K562 (cell line): Measurements from ENCODE around the gene VPS16. TPM values are rescaled to one million over a fixed set of nuclear protein-coding genes. Genes with fewer than 3 reads are reported as not detected.
A peak's percentile ranks its signal among the peaks of the same experiment; 100 is the strongest.

ENCODE experiments used
- BCOR ChIP-seq: fragments of 450-650 bp; IDR thresholded peaks from 2 replicates; pipeline ENCODE4 v1.6.1; 2016
- CHD2 ChIP-seq: IDR thresholded peaks from 2 replicates; pipeline ENCODE4 v1.6.1; 2011; ENCODE audit warnings: low read depth, low read length
- E2F3 ChIP-seq: fragments of 250-450 bp; sonication (Bioruptor Pico); IDR thresholded peaks from 2 replicates; pipeline ENCODE4 v1.4.0; 2020; ENCODE audit warnings: mild to moderate bottlenecking
- FOS ChIP-seq: IDR thresholded peaks from 3 replicates; pipeline ENCODE4 v1.6.1; 2011; ENCODE audit not compliant: insufficient read length; ENCODE audit errors: extremely low read depth
- FOXK1 ChIP-seq: sonication (generic); formaldehyde crosslinking; IDR thresholded peaks from 2 replicates; pipeline ENCODE4 v1.8.0; 2022; ENCODE audit warnings: missing genetic modification reagents, mild to moderate bottlenecking, borderline replicate concordance
- HMG20B ChIP-seq: fragments of 250-450 bp; sonication (Bioruptor Pico); IDR thresholded peaks from 2 replicates; pipeline ENCODE4 v1.5.0; 2021; ENCODE audit warnings: mild to moderate bottlenecking
- HNRNPK ChIP-seq: fragments of 200-400 bp; formaldehyde crosslinking; IDR thresholded peaks from one replicate; pipeline ENCODE4 v1.6.1; 2018; ENCODE audit warnings: mild to moderate bottlenecking, low read depth, low read length; ENCODE audit not compliant: poor library complexity, severe bottlenecking
- JUNB ChIP-seq: fragments of 450-650 bp; formaldehyde crosslinking; conservative IDR thresholded peaks from 2 replicates; pipeline ENCODE4 v1.4.0; 2020; ENCODE audit warnings: mild to moderate bottlenecking
- KLF1 ChIP-seq: fragments of 450-650 bp; IDR thresholded peaks from 2 replicates; pipeline ENCODE4 v1.6.1; 2016; ENCODE audit warnings: missing genetic modification characterization, missing compliant biosample characterization
- L3MBTL2 ChIP-seq: fragments of 450-650 bp; IDR thresholded peaks from 2 replicates; pipeline ENCODE4 v1.6.1; 2016; ENCODE audit warnings: mild to moderate bottlenecking, moderate library complexity
- MCM2 ChIP-seq: fragments of 450-650 bp; IDR thresholded peaks from 2 replicates; pipeline ENCODE4 v1.6.1; 2017; ENCODE audit warnings: low read depth, mild to moderate bottlenecking
- NR1H2 ChIP-seq: sonication (generic); formaldehyde crosslinking; IDR thresholded peaks from 2 replicates; pipeline ENCODE4 v1.4.0; 2020; ENCODE audit warnings: mild to moderate bottlenecking, missing genetic modification reagents
- PTRF ChIP-seq: fragments of 450-650 bp; IDR thresholded peaks from 2 replicates; pipeline ENCODE4 v1.6.1; 2016; ENCODE audit warnings: mild to moderate bottlenecking, missing genetic modification characterization, missing compliant biosample characterization
- ZBTB8A ChIP-seq: fragments of 450-650 bp; IDR thresholded peaks from 2 replicates; pipeline ENCODE4 v1.6.1; 2018; ENCODE audit warnings: mild to moderate bottlenecking, moderate library complexity; ENCODE audit not compliant: partially characterized antibody
- ZFP1 ChIP-seq: fragments of 450-650 bp; formaldehyde crosslinking; IDR thresholded peaks from 2 replicates; pipeline ENCODE4 v1.4.0; 2020; ENCODE audit warnings: mild to moderate bottlenecking, mixed read lengths
- ZFX ChIP-seq: sonication (generic); formaldehyde crosslinking; IDR thresholded peaks from 2 replicates; pipeline ENCODE4 v1.8.0; 2022; ENCODE audit warnings: mild to moderate bottlenecking, missing genetic modification reagents, moderate library complexity
- ZNF146 ChIP-seq: IDR thresholded peaks from one replicate; pipeline ENCODE4 v1.6.1; 2018; ENCODE audit warnings: missing compliant biosample characterization; ENCODE audit not compliant: unreplicated experiment
- ZNF408 ChIP-seq: fragments of 250-450 bp; sonication (Bioruptor Pico); IDR thresholded peaks from 2 replicates; pipeline ENCODE4 v1.4.0; 2020; ENCODE audit warnings: low read depth, mild to moderate bottlenecking, moderate library complexity
- ZNF699 ChIP-seq: fragments of 250-450 bp; sonication (Bioruptor Pico); IDR thresholded peaks from 2 replicates; pipeline ENCODE4 v1.8.0; 2021; ENCODE audit warnings: mild to moderate bottlenecking, moderate library complexity; ENCODE audit not compliant: insufficient replicate concordance
- polyA plus RNA-seq, 8 experiments: library from polyadenylated mRNA; depleted of rRNA in 4 of 8; stranded (reverse) in 5 of 8; unstranded in 3 of 8; fragments of >200 nt; fragmentation: Nextera tagmentation in 2 of 8; fragmentation: Illumina TruSeq in 1 of 8; extraction: Ambion mirVana in 2 of 8; extraction: Trizol in 1 of 8; gene quantifications; 2 replicates each; pipeline versions ENCODE4 v1.2.1 to v1.2.3, GENCODE V29; 2011 to 2014; ENCODE audit warnings: inconsistent platforms in 1 of 8, missing spikeins in 1 of 8
- total RNA-seq, 7 experiments: library from RNA; depleted of rRNA in 6 of 7; stranded (reverse); fragments of >200 nt in 6 of 7; fragmentation: Illumina TruSeq in 2 of 7; extraction: Trizol in 2 of 7; gene quantifications; 2 replicates each; pipeline versions ENCODE4 v1.2.1 to v1.2.3, GENCODE V29; 2011 to 2021; ENCODE audit warnings: low replicate concordance in 1 of 7
- TF ChIP-seq, protein P1 (sequence below), 2 experiments: fragments of 450-650 bp in 1 of 2; IDR thresholded peaks; 2 replicates each; pipeline ENCODE4 v1.6.1; 2011 to 2017; ENCODE audit warnings: low read depth in 2 of 2, antibody characterized with exemption in 1 of 2, borderline replicate concordance in 1 of 2, low read length in 1 of 2, mild to moderate bottlenecking in 1 of 2, mixed read lengths in 1 of 2; ENCODE audit not compliant: control insufficient read depth in 1 of 2
- TF ChIP-seq, protein P2 (sequence below): fragments of 250-450 bp; sonication (Bioruptor Pico); IDR thresholded peaks from 2 replicates; pipeline ENCODE4 v1.9.0; 2021; ENCODE audit warnings: mild to moderate bottlenecking, inconsistent platforms
- TF ChIP-seq, protein P3 (sequence below): IDR thresholded peaks from 2 replicates; pipeline ENCODE4 v1.6.1; 2014; ENCODE audit warnings: antibody characterized with exemption

VPS16 gene
- total and polyA plus RNA-seq, 9 of the 15 experiments (the other 6 are each of a cell fraction or from before 2014, with no cell fraction given) = 6.8 to 24.7 (median 14.0) TPM

DNA sequence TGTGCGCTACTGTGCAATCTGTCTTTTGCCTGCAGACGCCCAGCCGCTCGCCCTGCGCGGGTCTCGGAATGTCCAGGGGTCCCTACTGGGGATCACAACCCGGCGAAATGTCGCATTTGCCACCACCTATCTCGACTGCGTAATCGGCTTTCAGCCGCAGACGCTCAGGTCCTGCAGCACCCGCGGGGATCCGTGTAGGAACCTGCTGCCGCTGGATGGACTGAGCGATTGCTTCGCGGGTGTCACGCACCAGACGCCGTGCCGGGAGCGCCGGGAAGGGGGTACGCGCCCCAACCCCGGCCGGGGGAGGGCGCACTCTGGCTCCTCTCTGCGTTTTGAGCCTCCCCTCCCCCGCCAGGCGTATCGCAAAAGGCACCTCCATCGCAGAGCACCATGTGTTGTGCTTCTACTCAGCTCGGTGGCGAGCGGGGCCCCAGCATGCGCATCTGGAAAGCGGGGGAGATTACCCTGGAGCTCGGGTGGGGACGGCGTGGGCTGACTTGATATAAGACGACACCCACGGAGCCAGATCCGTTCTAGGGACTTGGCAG, 32.0 kb downstream of the VPS16 start (continued):
- TF ChIP-seq, protein P1, sequence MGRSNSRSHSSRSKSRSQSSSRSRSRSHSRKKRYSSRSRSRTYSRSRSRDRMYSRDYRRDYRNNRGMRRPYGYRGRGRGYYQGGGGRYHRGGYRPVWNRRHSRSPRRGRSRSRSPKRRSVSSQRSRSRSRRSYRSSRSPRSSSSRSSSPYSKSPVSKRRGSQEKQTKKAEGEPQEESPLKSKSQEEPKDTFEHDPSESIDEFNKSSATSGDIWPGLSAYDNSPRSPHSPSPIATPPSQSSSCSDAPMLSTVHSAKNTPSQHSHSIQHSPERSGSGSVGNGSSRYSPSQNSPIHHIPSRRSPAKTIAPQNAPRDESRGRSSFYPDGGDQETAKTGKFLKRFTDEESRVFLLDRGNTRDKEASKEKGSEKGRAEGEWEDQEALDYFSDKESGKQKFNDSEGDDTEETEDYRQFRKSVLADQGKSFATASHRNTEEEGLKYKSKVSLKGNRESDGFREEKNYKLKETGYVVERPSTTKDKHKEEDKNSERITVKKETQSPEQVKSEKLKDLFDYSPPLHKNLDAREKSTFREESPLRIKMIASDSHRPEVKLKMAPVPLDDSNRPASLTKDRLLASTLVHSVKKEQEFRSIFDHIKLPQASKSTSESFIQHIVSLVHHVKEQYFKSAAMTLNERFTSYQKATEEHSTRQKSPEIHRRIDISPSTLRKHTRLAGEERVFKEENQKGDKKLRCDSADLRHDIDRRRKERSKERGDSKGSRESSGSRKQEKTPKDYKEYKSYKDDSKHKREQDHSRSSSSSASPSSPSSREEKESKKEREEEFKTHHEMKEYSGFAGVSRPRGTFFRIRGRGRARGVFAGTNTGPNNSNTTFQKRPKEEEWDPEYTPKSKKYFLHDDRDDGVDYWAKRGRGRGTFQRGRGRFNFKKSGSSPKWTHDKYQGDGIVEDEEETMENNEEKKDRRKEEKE (IDR thresholded peaks at IDR 0.05; ENCODE audit: borderline replicate concordance in 1 of 2, control insufficient read depth in 1 of 2, low read depth in 2 of 2, low read length in 1 of 2) = no peak
- TF ChIP-seq, protein P2, sequence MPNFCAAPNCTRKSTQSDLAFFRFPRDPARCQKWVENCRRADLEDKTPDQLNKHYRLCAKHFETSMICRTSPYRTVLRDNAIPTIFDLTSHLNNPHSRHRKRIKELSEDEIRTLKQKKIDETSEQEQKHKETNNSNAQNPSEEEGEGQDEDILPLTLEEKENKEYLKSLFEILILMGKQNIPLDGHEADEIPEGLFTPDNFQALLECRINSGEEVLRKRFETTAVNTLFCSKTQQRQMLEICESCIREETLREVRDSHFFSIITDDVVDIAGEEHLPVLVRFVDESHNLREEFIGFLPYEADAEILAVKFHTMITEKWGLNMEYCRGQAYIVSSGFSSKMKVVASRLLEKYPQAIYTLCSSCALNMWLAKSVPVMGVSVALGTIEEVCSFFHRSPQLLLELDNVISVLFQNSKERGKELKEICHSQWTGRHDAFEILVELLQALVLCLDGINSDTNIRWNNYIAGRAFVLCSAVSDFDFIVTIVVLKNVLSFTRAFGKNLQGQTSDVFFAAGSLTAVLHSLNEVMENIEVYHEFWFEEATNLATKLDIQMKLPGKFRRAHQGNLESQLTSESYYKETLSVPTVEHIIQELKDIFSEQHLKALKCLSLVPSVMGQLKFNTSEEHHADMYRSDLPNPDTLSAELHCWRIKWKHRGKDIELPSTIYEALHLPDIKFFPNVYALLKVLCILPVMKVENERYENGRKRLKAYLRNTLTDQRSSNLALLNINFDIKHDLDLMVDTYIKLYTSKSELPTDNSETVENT (CRISPR knock-in tag) = no peak
- TF ChIP-seq, protein P3, sequence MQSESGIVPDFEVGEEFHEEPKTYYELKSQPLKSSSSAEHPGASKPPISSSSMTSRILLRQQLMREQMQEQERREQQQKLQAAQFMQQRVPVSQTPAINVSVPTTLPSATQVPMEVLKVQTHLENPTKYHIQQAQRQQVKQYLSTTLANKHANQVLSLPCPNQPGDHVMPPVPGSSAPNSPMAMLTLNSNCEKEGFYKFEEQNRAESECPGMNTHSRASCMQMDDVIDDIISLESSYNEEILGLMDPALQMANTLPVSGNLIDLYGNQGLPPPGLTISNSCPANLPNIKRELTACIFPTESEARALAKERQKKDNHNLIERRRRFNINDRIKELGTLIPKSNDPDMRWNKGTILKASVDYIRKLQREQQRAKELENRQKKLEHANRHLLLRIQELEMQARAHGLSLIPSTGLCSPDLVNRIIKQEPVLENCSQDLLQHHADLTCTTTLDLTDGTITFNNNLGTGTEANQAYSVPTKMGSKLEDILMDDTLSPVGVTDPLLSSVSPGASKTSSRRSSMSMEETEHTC = no peak
- TF ChIP-seq FOS = no peak
- TF ChIP-seq BCOR = no peak
- no peak for TF ChIP-seq PTRF (tag)
- no peak for TF ChIP-seq KLF1 (tag)
- TF ChIP-seq ZBTB8A = no peak
- TF ChIP-seq ZNF408 (CRISPR knock-in tag) = no peak
- TF ChIP-seq CHD2 = peak; percentile 57; the same call in 1 of the 2 replicates
- TF ChIP-seq NR1H2 (CRISPR knock-in tag) = no peak
- no peak for TF ChIP-seq HMG20B (CRISPR knock-in tag)
- TF ChIP-seq ZNF699 (CRISPR knock-in tag) = no peak
- no peak for TF ChIP-seq ZFP1
- TF ChIP-seq FOXK1 (CRISPR knock-in tag) = peak; percentile 5; the same call in 1 of the 2 replicates
- TF ChIP-seq JUNB = no peak
- TF ChIP-seq ZFX (CRISPR knock-in tag) = no peak
- TF ChIP-seq L3MBTL2 = peak; percentile 92
- no peak for TF ChIP-seq HNRNPK
- TF ChIP-seq E2F3 (CRISPR knock-in tag) = 0 out of 2 replicates have a peak, but pooled peaks have one; percentile 31
- TF ChIP-seq ZNF146 (CRISPR knock-in tag) = no peak
- TF ChIP-seq MCM2 = no peak
